Parathyroid adenoma (tissue), 2 donors: ENCODE measurements around the gene ST6GALNAC4.

ENCODE experiments used
- H2AFZ ChIP-seq: fragments of 300-600 bp; sonication (generic); one replicate; pipeline ENCODE4 v1.7.0; 2017; ENCODE audit warnings: antibody characterized with exemption, mild to moderate bottlenecking
- H3K27ac ChIP-seq: fragments of 300-600 bp; sonication (generic); one replicate; pipeline ENCODE4 v1.7.0; 2017
- H3K27me3 ChIP-seq: fragments of 300-600 bp; sonication (generic); one replicate; pipeline ENCODE4 v1.7.0; 2017; ENCODE audit warnings: low read length; ENCODE audit not compliant: control insufficient read depth, insufficient read depth
- H3K36me3 ChIP-seq: fragments of 300-600 bp; sonication (generic); one replicate; pipeline ENCODE4 v1.7.0; 2017; ENCODE audit warnings: low read length; ENCODE audit not compliant: control insufficient read depth, insufficient read depth
- H3K4me1 ChIP-seq: fragments of 300-600 bp; sonication (generic); one replicate; pipeline ENCODE4 v1.7.0; 2017; ENCODE audit warnings: control low read depth
- H3K4me2 ChIP-seq: fragments of 300-600 bp; sonication (generic); one replicate; pipeline ENCODE4 v1.7.0; 2017; ENCODE audit warnings: low read length
- H3K4me3 ChIP-seq: fragments of 300-600 bp; sonication (generic); one replicate; pipeline ENCODE4 v1.7.0; 2017; ENCODE audit warnings: low read depth, low read length
- H3K79me2 ChIP-seq: fragments of 300-600 bp; sonication (generic); one replicate; pipeline ENCODE4 v1.7.0; 2017; ENCODE audit warnings: control low read depth
- H3K9ac ChIP-seq: fragments of 300-600 bp; sonication (generic); one replicate; pipeline ENCODE4 v1.7.0; 2017; ENCODE audit warnings: mild to moderate bottlenecking
- H3K9me3 ChIP-seq: fragments of 300-600 bp; sonication (generic); one replicate; pipeline ENCODE4 v1.7.0; 2017; ENCODE audit warnings: low read length; ENCODE audit not compliant: control insufficient read depth
- CTCF ChIP-seq: fragments of 300-600 bp; sonication (generic); IDR thresholded peaks from one replicate; pipeline ENCODE4 v1.7.0; 2017; ENCODE audit warnings: antibody characterized with exemption, mild to moderate bottlenecking
- donor health status: primary hyperparathyroidism.

ST6GALNAC4 gene

GRCh38 chr9:127959841-127960409, 43.1 kb upstream of the ST6GALNAC4 start:
- Histone ChIP-seq H3K27ac (peak overlapping the region; percentile 54), H2AFZ (no peak overlapping the region), H3K27me3 (no peaks in the 10 kb centered on the region), H3K79me2 (peaks cover 22% of the 10 kb centered on the region), H3K9me3 (no peaks in the 10 kb centered on the region), H3K36me3 (no peaks in the 10 kb centered on the region), H3K4me3 (no peak overlapping the region), H3K9ac (no peak overlapping the region), H3K4me2 (no peak overlapping the region), H3K4me1 (peaks cover 12% of the 10 kb centered on the region)
- TF ChIP-seq CTCF = no peak

GRCh38 chr9:127959398-127959797, 42.6 kb upstream of the ST6GALNAC4 start:
- no peak overlapping the region for H3K4me2 ChIP-seq
- H3K9me3 ChIP-seq = no peaks in the 10 kb centered on the region
- H3K9ac ChIP-seq = no peak overlapping the region
- H3K4me3 ChIP-seq = no peak overlapping the region
- H3K27me3 ChIP-seq = no peaks in the 10 kb centered on the region
- no peak overlapping the region for H2AFZ ChIP-seq
- H3K79me2 ChIP-seq = peaks cover 24% of the 10 kb centered on the region
- H3K4me1 ChIP-seq = peaks cover 15% of the 10 kb centered on the region
- TF ChIP-seq CTCF = no peak
- H3K36me3 ChIP-seq = no peaks in the 10 kb centered on the region
- no peak overlapping the region for H3K27ac ChIP-seq

- Histone ChIP-seq H3K9me3 (no peaks in the 10 kb centered on the region), H3K36me3 (no peaks in the 10 kb centered on the region), H3K79me2 (peaks cover 27% of the 10 kb centered on the region), H3K4me1 (peaks cover 15% of the 10 kb centered on the region), H3K27ac (no peak overlapping the region), H3K27me3 (no peaks in the 10 kb centered on the region), H2AFZ (no peak overlapping the region), H3K4me3 (no peak overlapping the region), H3K9ac (no peak overlapping the region), H3K4me2 (no peak overlapping the region)
- no peak for TF ChIP-seq CTCF
Measured at GRCh38 chr9:127958728-127959127, 41.9 kb upstream of the ST6GALNAC4 start.

GRCh38 chr9:127955294-127956015, 38.6 kb upstream of the ST6GALNAC4 start:
- no peak overlapping the region for H3K4me2 ChIP-seq
- no peaks in the 10 kb centered on the region for H3K27me3 ChIP-seq
- H3K79me2 ChIP-seq = peaks cover 39% of the 10 kb centered on the region
- H3K9ac ChIP-seq = no peak overlapping the region
- no peak overlapping the region for H3K4me3 ChIP-seq
- peaks cover 11% of the 10 kb centered on the region for H3K4me1 ChIP-seq
- peak overlapping the region; percentile 11 for H3K27ac ChIP-seq
- H3K9me3 ChIP-seq = no peaks in the 10 kb centered on the region
- TF ChIP-seq CTCF = peak; percentile 62
- no peak overlapping the region for H2AFZ ChIP-seq
- H3K36me3 ChIP-seq = no peaks in the 10 kb centered on the region
